Thyroid gland (tissue), 4 donors: ENCODE measurements around the gene DAB1. TPM values are rescaled to one million over a fixed set of nuclear protein-coding genes. Genes with fewer than 3 reads are reported as not detected.
"Not testable (repeated sequence)": the region's sequence is repeated elsewhere in the genome, so short reads cannot be mapped to it uniquely, and the experiment has no call there.

Experiments used
- DNase-seq, 2 donors: peaks; one replicate each; pipeline ENCODE4 v3.0.0-alpha.2; 2019
- H3K27ac ChIP-seq, 3 donors: fragments of 200-600 bp; sonication (generic); 1 replicate in 2 of 3; 2 replicates in 1 of 3; pipeline ENCODE4 v1.5.1; 2016 to 2019; ENCODE audit warnings: mild to moderate bottlenecking in 1 of 3, moderate library complexity in 1 of 3
- H3K27me3 ChIP-seq: fragments of 200-600 bp; sonication (generic); one replicate; pipeline ENCODE4 v1.5.1; 2019
- H3K36me3 ChIP-seq, 2 donors: fragments of 200-600 bp; sonication (generic); one replicate each; pipeline ENCODE4 v1.5.1; 2016 to 2019
- H3K4me1 ChIP-seq, 2 donors: fragments of 200-600 bp; sonication (generic); one replicate each; pipeline ENCODE4 v1.5.1; 2017 to 2019
- H3K4me3 ChIP-seq, 3 donors: fragments of 200-600 bp; sonication (generic); replicated peaks in 1 of 3; 1 replicate in 2 of 3; 2 replicates in 1 of 3; pipeline ENCODE4 v1.5.1; 2016; ENCODE audit warnings: mild to moderate bottlenecking in 1 of 3
- H3K9me3 ChIP-seq: fragments of 200-600 bp; sonication (generic); one replicate; pipeline ENCODE4 v1.5.1; 2017
- POLR2A ChIP-seq, 2 donors: fragments of 450-650 bp; IDR thresholded peaks; one replicate each; pipeline ENCODE4 v1.6.1; 2017; ENCODE audit warnings: antibody characterized with exemption in 2 of 2, mild to moderate bottlenecking in 2 of 2, moderate library complexity in 1 of 2
- WGBS, 2 donors: methylation state at CpG; one replicate each; pipeline ENCODE4 v1.1.5; 2017; 5-methylcytosine and 5-hydroxymethylcytosine counted together
- intact Hi-C: fragments of 100-400 bp; cut with DNase I; formaldehyde crosslinking; loops from one replicate; pipeline ENCODE4 v1.15.1; 2023
- total RNA-seq, 4 donors: library from RNA; depleted of rRNA; stranded (reverse); fragments of >200 nt; gene quantifications; one replicate each; pipeline ENCODE4 v1.2.3, GENCODE V29; 2016
- TF ChIP-seq, protein P1 (sequence below), 6 experiments: fragments of 200-600 bp in 3 of 6; fragments of 450-650 bp in 3 of 6; sonication (generic) in 3 of 6; IDR thresholded peaks; one replicate each; pipeline ENCODE4 v1.5.1; 2016 to 2019; ENCODE audit warnings: antibody characterized with exemption in 6 of 6, mild to moderate bottlenecking in 2 of 6, inconsistent platforms in 1 of 6, moderate library complexity in 1 of 6

The DAB1 gene
- total RNA-seq, 4 donors from 2014 or later = under 0.01 to 0.83 (median 0.21) TPM

DNA sequence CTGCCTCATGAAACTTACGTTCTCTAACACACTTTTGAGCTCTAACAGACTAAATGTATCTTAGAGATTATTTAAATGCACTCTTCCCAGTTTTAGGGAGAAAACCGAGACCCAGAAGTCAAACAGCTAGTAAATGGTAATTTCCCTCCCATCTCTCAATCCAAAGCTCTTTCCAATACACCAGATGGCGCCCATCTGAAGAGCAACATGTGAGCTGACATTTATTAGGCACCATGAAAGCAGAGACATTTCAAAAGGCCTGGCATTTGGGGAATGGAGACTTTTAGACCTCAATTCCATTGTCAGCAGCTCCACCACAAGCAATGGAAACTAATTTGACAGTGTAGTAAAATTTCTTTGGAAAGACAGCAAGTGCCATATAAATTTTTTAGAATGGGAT is 191.4 kb downstream of the DAB1 start:
- whole genome bisulfite sequencing, 2 donors = 94 to 95% methylated on average over 3 of the region's 3 CpGs
- Histone ChIP-seq H3K4me1 (no peaks in the 10 kb centered on the region), H3K9me3 (no peaks in the 10 kb centered on the region), H3K27me3 (no peaks in the 10 kb centered on the region), H3K36me3 (no peaks in the 10 kb centered on the region), H3K4me3 (no peak overlapping the region), H3K27ac (no peak overlapping the region)
- no peak for TF ChIP-seq POLR2A (IDR thresholded peaks at IDR 0.05)
- TF ChIP-seq, protein P1, sequence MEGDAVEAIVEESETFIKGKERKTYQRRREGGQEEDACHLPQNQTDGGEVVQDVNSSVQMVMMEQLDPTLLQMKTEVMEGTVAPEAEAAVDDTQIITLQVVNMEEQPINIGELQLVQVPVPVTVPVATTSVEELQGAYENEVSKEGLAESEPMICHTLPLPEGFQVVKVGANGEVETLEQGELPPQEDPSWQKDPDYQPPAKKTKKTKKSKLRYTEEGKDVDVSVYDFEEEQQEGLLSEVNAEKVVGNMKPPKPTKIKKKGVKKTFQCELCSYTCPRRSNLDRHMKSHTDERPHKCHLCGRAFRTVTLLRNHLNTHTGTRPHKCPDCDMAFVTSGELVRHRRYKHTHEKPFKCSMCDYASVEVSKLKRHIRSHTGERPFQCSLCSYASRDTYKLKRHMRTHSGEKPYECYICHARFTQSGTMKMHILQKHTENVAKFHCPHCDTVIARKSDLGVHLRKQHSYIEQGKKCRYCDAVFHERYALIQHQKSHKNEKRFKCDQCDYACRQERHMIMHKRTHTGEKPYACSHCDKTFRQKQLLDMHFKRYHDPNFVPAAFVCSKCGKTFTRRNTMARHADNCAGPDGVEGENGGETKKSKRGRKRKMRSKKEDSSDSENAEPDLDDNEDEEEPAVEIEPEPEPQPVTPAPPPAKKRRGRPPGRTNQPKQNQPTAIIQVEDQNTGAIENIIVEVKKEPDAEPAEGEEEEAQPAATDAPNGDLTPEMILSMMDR (IDR thresholded peaks at IDR 0.05) = no peak
- DNase-seq = no peak
- intact Hi-C loops = no loop called here

DNA sequence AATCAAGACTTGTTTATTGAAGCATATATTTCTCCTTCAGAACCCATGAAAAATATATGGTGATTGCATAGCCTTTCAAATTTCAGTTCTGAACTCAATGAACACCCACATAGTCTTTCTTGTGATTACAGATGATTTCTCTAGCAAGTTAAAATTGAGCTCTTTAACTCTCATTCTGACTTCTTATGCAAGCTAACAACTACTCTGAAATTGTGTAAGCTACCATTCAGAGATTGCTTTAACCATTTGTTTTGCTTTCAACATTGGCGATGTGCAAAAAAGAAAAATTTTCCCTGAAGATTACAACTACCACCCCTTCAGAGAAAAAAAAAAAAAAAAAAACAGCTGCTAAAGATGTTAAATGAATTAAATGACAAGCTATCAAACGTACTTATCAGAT is 193.9 kb downstream of the DAB1 start:
- intact Hi-C loops = no loop called here
- H3K4me1 ChIP-seq = no peaks in the 10 kb centered on the region
- H3K9me3 ChIP-seq = no peaks in the 10 kb centered on the region
- no peak for DNase-seq
- WGBS, 2 donors = 81 to 87% methylated on average over 2 of the region's 2 CpGs
- no peak overlapping the region for H3K27ac ChIP-seq
- no peaks in the 10 kb centered on the region for H3K27me3 ChIP-seq
- TF ChIP-seq, protein P1 (IDR thresholded peaks at IDR 0.05) = no peak
- no peak for TF ChIP-seq POLR2A (IDR thresholded peaks at IDR 0.05)
- no peak overlapping the region for H3K4me3 ChIP-seq
- no peaks in the 10 kb centered on the region for H3K36me3 ChIP-seq

DNA sequence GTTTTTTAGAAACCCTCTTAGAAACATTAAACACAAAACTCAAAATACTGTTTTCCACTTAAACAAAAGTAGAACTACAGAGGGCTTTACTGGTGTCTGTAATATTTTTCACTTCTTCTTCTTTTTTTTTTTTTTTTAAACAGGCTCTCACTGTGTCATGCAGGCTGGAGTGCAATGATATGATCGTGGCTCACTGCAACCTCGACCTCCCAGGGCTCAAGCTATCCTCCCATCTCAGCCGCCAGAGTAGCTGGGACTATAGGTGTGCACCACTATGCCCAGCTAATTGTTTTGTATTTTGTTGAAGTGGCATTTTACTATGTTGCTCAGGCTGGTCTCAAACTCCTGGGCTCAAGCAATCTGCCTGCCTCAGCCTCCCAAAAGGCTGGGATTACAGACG is 194.8 kb downstream of the DAB1 start:
- Histone ChIP-seq H3K36me3 (no peaks in the 10 kb centered on the region), H3K4me3 (no peak overlapping the region), H3K27ac (no peak overlapping the region), H3K4me1 (no peaks in the 10 kb centered on the region), H3K9me3 (no peaks in the 10 kb centered on the region), H3K27me3 (no peaks in the 10 kb centered on the region)
- WGBS, 2 donors = 65 to 66% methylated on average over 4 of the region's 4 CpGs
- no peak for DNase-seq
- intact Hi-C loops = no loop called here
- no peak for TF ChIP-seq POLR2A (IDR thresholded peaks at IDR 0.05)
- TF ChIP-seq, protein P1 (IDR thresholded peaks at IDR 0.05) = no peak

DNA sequence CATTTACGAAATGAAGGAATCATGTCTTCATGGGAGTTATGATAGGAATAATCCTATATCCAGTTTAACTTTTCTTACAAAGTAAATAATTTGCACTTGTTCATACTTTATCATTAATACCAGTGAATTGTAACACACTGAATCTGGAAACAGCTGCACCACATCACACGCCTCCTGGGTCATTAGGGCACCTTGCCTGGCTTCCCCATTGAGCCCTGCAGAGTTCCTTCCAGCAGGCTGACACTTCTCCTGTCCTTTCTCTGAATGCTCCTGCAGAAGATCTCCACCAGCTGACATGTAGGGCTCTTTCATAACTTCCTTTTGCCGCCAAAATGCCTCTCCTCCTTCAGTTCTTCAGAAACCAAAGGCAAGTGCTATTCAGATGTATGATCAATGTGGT is 201.1 kb downstream of the DAB1 start:
- 87 to 90% methylated on average over 3 of the region's 3 CpGs for WGBS, 2 donors
- H3K4me1 ChIP-seq = no peaks in the 10 kb centered on the region
- H3K27me3 ChIP-seq = no peaks in the 10 kb centered on the region
- no peak overlapping the region for H3K4me3 ChIP-seq
- H3K36me3 ChIP-seq = no peaks in the 10 kb centered on the region
- TF ChIP-seq POLR2A (IDR thresholded peaks at IDR 0.05) = no peak
- TF ChIP-seq, protein P1 (IDR thresholded peaks at IDR 0.05) = no peak
- no peak overlapping the region for H3K27ac ChIP-seq
- intact Hi-C loops = no loop called here
- no peak for DNase-seq
- H3K9me3 ChIP-seq = no peaks in the 10 kb centered on the region

DNA sequence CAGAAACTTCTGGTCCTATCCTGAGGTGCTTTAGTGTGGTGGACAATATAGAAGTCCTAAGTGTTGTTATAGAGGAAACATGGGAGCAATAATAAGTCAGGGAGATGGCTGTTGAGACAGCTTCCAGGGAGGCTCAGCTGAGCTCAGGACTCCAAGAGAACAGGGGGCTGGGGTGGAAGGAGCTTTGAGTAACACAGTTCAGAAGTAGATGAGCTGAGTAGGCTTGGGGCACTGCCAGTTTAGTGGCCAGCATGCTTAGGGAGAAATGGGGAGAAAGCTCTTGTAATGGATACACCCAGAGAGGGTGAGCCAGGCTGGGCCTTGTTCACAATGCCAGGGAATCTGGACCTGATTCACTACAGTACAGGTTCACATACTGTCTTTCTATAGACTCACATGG is 201.6 kb downstream of the DAB1 start:
- DNase-seq = no peak
- TF ChIP-seq, protein P1 (IDR thresholded peaks at IDR 0.05) = no peak
- no peak for TF ChIP-seq POLR2A (IDR thresholded peaks at IDR 0.05)
- Histone ChIP-seq H3K36me3 (no peaks in the 10 kb centered on the region), H3K27me3 (no peaks in the 10 kb centered on the region), H3K4me3 (no peak overlapping the region), H3K27ac (no peak overlapping the region), H3K4me1 (no peaks in the 10 kb centered on the region), H3K9me3 (no peaks in the 10 kb centered on the region)
- intact Hi-C loops = no loop called here

DNA sequence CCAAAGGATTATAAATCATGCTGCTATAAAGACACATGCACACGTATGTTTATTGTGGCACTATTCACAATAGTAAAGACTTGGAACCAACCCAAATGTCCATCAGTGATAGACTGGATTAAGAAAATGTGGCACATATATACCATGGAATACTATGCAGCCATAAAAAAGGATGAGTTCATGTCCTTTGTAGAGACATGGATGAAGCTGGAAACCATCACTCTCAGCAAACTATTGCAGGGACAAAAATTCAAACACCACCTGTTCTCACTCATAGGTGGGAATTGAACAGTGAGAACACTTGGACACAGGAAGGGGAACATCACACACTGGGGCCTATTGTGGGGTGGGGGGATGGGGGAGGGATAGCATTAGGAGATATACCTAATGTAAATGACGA is 203.0 kb downstream of the DAB1 start:
- H3K36me3 ChIP-seq, DNase-seq, H3K27ac ChIP-seq, H3K9me3 ChIP-seq, H3K4me1 ChIP-seq, H3K4me3 ChIP-seq, intact Hi-C loops, H3K27me3 ChIP-seq: not testable (repeated sequence)
- WGBS, 2 donors = 93 to 94% methylated on average over 1 to 2 of the region's 2 CpGs
